Right lobe of liver (tissue), 4 donors: Measurements from ENCODE around the gene RYR3.

Experiments
- POLR2A ChIP-seq: fragments of 450-650 bp; IDR thresholded peaks from one replicate; pipeline ENCODE4 v1.6.1; 2017; ENCODE audit warnings: antibody characterized with exemption, mild to moderate bottlenecking
- TF ChIP-seq, protein P1 (sequence below), 4 donors: fragments of 200-600 bp in 3 of 4; fragments of 450-650 bp in 1 of 4; IDR thresholded peaks; one replicate each; pipeline versions ENCODE4 v1.5.1 to v1.8.0; 2016 to 2022; ENCODE audit warnings: antibody characterized with exemption in 4 of 4, mild to moderate bottlenecking in 2 of 4
- donor health status: DM: no; HTN: no; CAD: no.
- donor health status: DM: no; HTN: no; CAD: no.
- donor health status: DM: no; HTN: yes; CAD: no.

DNA sequence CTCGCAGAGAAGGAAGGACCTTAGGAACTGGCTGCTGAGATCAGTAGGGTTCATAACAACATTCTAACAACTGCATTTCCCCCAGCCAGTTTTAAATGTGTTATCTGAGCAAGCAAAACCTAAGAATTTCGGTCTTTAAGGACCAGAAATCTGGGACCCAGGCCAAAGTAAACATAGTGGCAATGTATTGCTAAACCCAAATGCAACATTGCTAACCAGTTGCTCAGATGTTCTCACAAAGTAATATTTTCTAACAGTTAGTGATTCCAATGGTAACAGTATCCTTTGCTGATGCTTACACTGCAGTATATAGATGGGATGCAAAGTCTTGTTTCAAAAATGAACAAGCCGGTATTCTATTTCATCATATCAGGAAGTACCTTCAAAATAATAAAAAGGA is 254.3 kb downstream of the RYR3 start:
- TF ChIP-seq, protein P1, sequence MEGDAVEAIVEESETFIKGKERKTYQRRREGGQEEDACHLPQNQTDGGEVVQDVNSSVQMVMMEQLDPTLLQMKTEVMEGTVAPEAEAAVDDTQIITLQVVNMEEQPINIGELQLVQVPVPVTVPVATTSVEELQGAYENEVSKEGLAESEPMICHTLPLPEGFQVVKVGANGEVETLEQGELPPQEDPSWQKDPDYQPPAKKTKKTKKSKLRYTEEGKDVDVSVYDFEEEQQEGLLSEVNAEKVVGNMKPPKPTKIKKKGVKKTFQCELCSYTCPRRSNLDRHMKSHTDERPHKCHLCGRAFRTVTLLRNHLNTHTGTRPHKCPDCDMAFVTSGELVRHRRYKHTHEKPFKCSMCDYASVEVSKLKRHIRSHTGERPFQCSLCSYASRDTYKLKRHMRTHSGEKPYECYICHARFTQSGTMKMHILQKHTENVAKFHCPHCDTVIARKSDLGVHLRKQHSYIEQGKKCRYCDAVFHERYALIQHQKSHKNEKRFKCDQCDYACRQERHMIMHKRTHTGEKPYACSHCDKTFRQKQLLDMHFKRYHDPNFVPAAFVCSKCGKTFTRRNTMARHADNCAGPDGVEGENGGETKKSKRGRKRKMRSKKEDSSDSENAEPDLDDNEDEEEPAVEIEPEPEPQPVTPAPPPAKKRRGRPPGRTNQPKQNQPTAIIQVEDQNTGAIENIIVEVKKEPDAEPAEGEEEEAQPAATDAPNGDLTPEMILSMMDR (IDR thresholded peaks at IDR 0.05) = no peak
- no peak for TF ChIP-seq POLR2A
